Measurements from ENCODE around the gene JCAD. TPM values are rescaled to one million over a fixed set of nuclear protein-coding genes. Genes with fewer than 3 reads are reported as not detected.
A peak's percentile ranks its signal among the peaks of the same experiment; 100 is the strongest.

JCAD gene
- polyA plus RNA-seq, 4 donors = 0.22 to 5.0 (median 2.2) TPM

GRCh38 chr10:30070001-30070685, 10.8 kb upstream of the JCAD start:
- Histone ChIP-seq H3K36me3 (ENCODE audit: control insufficient read depth in 3 of 3, insufficient read depth in 2 of 3, low read depth in 1 of 3, low read length in 3 of 3) (no peaks in the 10 kb centered on the region), H3K4me1 (ENCODE audit: control insufficient read depth in 3 of 3, insufficient read depth in 2 of 3, low read depth in 1 of 3, low read length in 2 of 3) (no peaks in the 10 kb centered on the region), H3K9me3 (ENCODE audit: control insufficient read depth in 2 of 2, insufficient read depth in 1 of 2, low read depth in 1 of 2, low read length in 1 of 2) (no peaks in the 10 kb centered on the region), H3K27me3 (ENCODE audit: control insufficient read depth in 3 of 3, insufficient read depth in 3 of 3, low read length in 3 of 3) (no peaks in the 10 kb centered on the region), H3K27ac (ENCODE audit: low read depth in 1 of 3, low read length in 2 of 3) (no peak overlapping the region), H3K4me3 (ENCODE audit: low read depth in 1 of 3, low read length in 3 of 3) (no peak overlapping the region)
- FAIRE-seq = no peak
- 62 to 72% (median 69%) methylated on average over 11 of the region's 11 CpGs for WGBS, 3 donors
- DNase-seq = no peak

GRCh38 chr10:30068492-30069223, 9.3 kb upstream of the JCAD start:
- FAIRE-seq = no peak
- 89 to 94% (median 94%) methylated on average over 4 of the region's 4 CpGs for WGBS, 3 donors
- Histone ChIP-seq H3K9me3 (ENCODE audit: control insufficient read depth in 2 of 2, insufficient read depth in 1 of 2, low read depth in 1 of 2, low read length in 1 of 2) (no peaks in the 10 kb centered on the region), H3K4me3 (ENCODE audit: low read depth in 1 of 3, low read length in 3 of 3) (no peak overlapping the region), H3K36me3 (ENCODE audit: control insufficient read depth in 3 of 3, insufficient read depth in 2 of 3, low read depth in 1 of 3, low read length in 3 of 3) (no peaks in the 10 kb centered on the region), H3K27me3 (ENCODE audit: control insufficient read depth in 3 of 3, insufficient read depth in 3 of 3, low read length in 3 of 3) (no peaks in the 10 kb centered on the region), H3K4me1 (ENCODE audit: control insufficient read depth in 3 of 3, insufficient read depth in 2 of 3, low read depth in 1 of 3, low read length in 2 of 3) (no peaks in the 10 kb centered on the region), H3K27ac (ENCODE audit: low read depth in 1 of 3, low read length in 2 of 3) (no peak overlapping the region)
- DNase-seq = no peak

GRCh38 chr10:30063099-30063498, 3.7 kb upstream of the JCAD start:
- no peak overlapping the region for H3K4me3 ChIP-seq (ENCODE audit: low read depth in 1 of 3, low read length in 3 of 3)
- FAIRE-seq (no peak), DNase-seq (no peak)
- H3K27ac ChIP-seq (ENCODE audit: low read depth in 1 of 3, low read length in 2 of 3) = no peak overlapping the region
- H3K27me3 ChIP-seq (ENCODE audit: control insufficient read depth in 3 of 3, insufficient read depth in 3 of 3, low read length in 3 of 3) = peaks cover 0 to 23% (median 7%) of the 10 kb centered on the region in 3 donors
- no peaks in the 10 kb centered on the region for H3K36me3 ChIP-seq (ENCODE audit: control insufficient read depth in 3 of 3, insufficient read depth in 2 of 3, low read depth in 1 of 3, low read length in 3 of 3)
- H3K9me3 ChIP-seq (ENCODE audit: control insufficient read depth in 2 of 2, insufficient read depth in 1 of 2, low read depth in 1 of 2, low read length in 1 of 2) = no peaks in the 10 kb centered on the region
- peaks cover 0 to 2% (median 0%) of the 10 kb centered on the region in 3 donors for H3K4me1 ChIP-seq (ENCODE audit: control insufficient read depth in 3 of 3, insufficient read depth in 2 of 3, low read depth in 1 of 3, low read length in 2 of 3)
- 33 to 69% (median 55%) methylated on average over 3 of the region's 3 CpGs for WGBS, 3 donors

- Histone ChIP-seq H3K4me3 (ENCODE audit: low read depth in 1 of 3, low read length in 3 of 3) (no peak overlapping the region), H3K27ac (ENCODE audit: low read depth in 1 of 3, low read length in 2 of 3) (no peak overlapping the region), H3K36me3 (ENCODE audit: control insufficient read depth in 3 of 3, insufficient read depth in 2 of 3, low read depth in 1 of 3, low read length in 3 of 3) (no peaks in the 10 kb centered on the region), H3K9me3 (ENCODE audit: control insufficient read depth in 2 of 2, insufficient read depth in 1 of 2, low read depth in 1 of 2, low read length in 1 of 2) (no peaks in the 10 kb centered on the region), H3K4me1 (ENCODE audit: control insufficient read depth in 3 of 3, insufficient read depth in 2 of 3, low read depth in 1 of 3, low read length in 2 of 3) (peaks cover 0 to 2% (median 0%) of the 10 kb centered on the region in 3 donors), H3K27me3 (ENCODE audit: control insufficient read depth in 3 of 3, insufficient read depth in 3 of 3, low read length in 3 of 3) (peaks cover 0 to 26% (median 7%) of the 10 kb centered on the region in 3 donors)
- WGBS, 3 donors = 72 to 86% (median 80%) methylated on average over 8 of the region's 8 CpGs
- no peak for DNase-seq
- no peak for FAIRE-seq
Measured at GRCh38 chr10:30062582-30062981, 3.2 kb upstream of the JCAD start.

- no peaks in the 10 kb centered on the region for H3K9me3 ChIP-seq (ENCODE audit: control insufficient read depth in 2 of 2, insufficient read depth in 1 of 2, low read depth in 1 of 2, low read length in 1 of 2)
- H3K27me3 ChIP-seq (ENCODE audit: control insufficient read depth in 3 of 3, insufficient read depth in 3 of 3, low read length in 3 of 3) = peaks cover 0 to 26% (median 7%) of the 10 kb centered on the region in 3 donors
- FAIRE-seq (no peak), DNase-seq (no peak)
- peaks cover 0 to 2% (median 0%) of the 10 kb centered on the region in 3 donors for H3K4me1 ChIP-seq (ENCODE audit: control insufficient read depth in 3 of 3, insufficient read depth in 2 of 3, low read depth in 1 of 3, low read length in 2 of 3)
- H3K4me3 ChIP-seq (ENCODE audit: low read depth in 1 of 3, low read length in 3 of 3) = no peak overlapping the region
- no peaks in the 10 kb centered on the region for H3K36me3 ChIP-seq (ENCODE audit: control insufficient read depth in 3 of 3, insufficient read depth in 2 of 3, low read depth in 1 of 3, low read length in 3 of 3)
- H3K27ac ChIP-seq (ENCODE audit: low read depth in 1 of 3, low read length in 2 of 3) = no peak overlapping the region
- 72 to 90% (median 84%) methylated on average over 1 of the region's 1 CpG for WGBS, 3 donors
Measured at GRCh38 chr10:30062090-30062489, 2.7 kb upstream of the JCAD start.

GRCh38 chr10:30058570-30059132, 735 bp downstream of the JCAD start:
- H3K27ac ChIP-seq (ENCODE audit: low read depth in 1 of 3, low read length in 2 of 3) = peak overlapping the region in 2 of 3 donors; percentile 45 to 54
- H3K4me1 ChIP-seq (ENCODE audit: control insufficient read depth in 3 of 3, insufficient read depth in 2 of 3, low read depth in 1 of 3, low read length in 2 of 3) = peaks cover 0 to 2% (median 0%) of the 10 kb centered on the region in 3 donors
- 12 to 16% (median 14%) methylated on average over 35 to 48 of the region's 48 CpGs for WGBS, 3 donors
- no peaks in the 10 kb centered on the region for H3K9me3 ChIP-seq (ENCODE audit: control insufficient read depth in 2 of 2, insufficient read depth in 1 of 2, low read depth in 1 of 2, low read length in 1 of 2)
- no peaks in the 10 kb centered on the region for H3K36me3 ChIP-seq (ENCODE audit: control insufficient read depth in 3 of 3, insufficient read depth in 2 of 3, low read depth in 1 of 3, low read length in 3 of 3)
- peak overlapping the region; percentile 33 to 60 (median 37) for H3K4me3 ChIP-seq (ENCODE audit: low read depth in 1 of 3, low read length in 3 of 3)
- FAIRE-seq (no peak), DNase-seq (peak in 1 of 2 donors; percentile 22)
- H3K27me3 ChIP-seq (ENCODE audit: control insufficient read depth in 3 of 3, insufficient read depth in 3 of 3, low read length in 3 of 3) = peaks cover 0 to 26% (median 7%) of the 10 kb centered on the region in 3 donors

GRCh38 chr10:30057894-30058556, 1.4 kb downstream of the JCAD start:
- no peaks in the 10 kb centered on the region for H3K36me3 ChIP-seq (ENCODE audit: control insufficient read depth in 3 of 3, insufficient read depth in 2 of 3, low read depth in 1 of 3, low read length in 3 of 3)
- WGBS, 3 donors = 81 to 86% (median 85%) methylated on average over 13 of the region's 13 CpGs
- H3K4me3 ChIP-seq (ENCODE audit: low read depth in 1 of 3, low read length in 3 of 3) = peak overlapping the region in 1 of 3 donors; percentile 37
- H3K4me1 ChIP-seq (ENCODE audit: control insufficient read depth in 3 of 3, insufficient read depth in 2 of 3, low read depth in 1 of 3, low read length in 2 of 3) = peaks cover 0 to 2% (median 0%) of the 10 kb centered on the region in 3 donors
- DNase-seq (no peak), FAIRE-seq (no peak)
- H3K27me3 ChIP-seq (ENCODE audit: control insufficient read depth in 3 of 3, insufficient read depth in 3 of 3, low read length in 3 of 3) = peaks cover 0 to 26% (median 7%) of the 10 kb centered on the region in 3 donors
- no peaks in the 10 kb centered on the region for H3K9me3 ChIP-seq (ENCODE audit: control insufficient read depth in 2 of 2, insufficient read depth in 1 of 2, low read depth in 1 of 2, low read length in 1 of 2)
- H3K27ac ChIP-seq (ENCODE audit: low read depth in 1 of 3, low read length in 2 of 3) = peak overlapping the region in 2 of 3 donors; percentile 45 to 54

- Histone ChIP-seq H3K36me3 (ENCODE audit: control insufficient read depth in 3 of 3, insufficient read depth in 2 of 3, low read depth in 1 of 3, low read length in 3 of 3) (no peaks in the 10 kb centered on the region), H3K4me3 (ENCODE audit: low read depth in 1 of 3, low read length in 3 of 3) (no peak overlapping the region), H3K9me3 (ENCODE audit: control insufficient read depth in 2 of 2, insufficient read depth in 1 of 2, low read depth in 1 of 2, low read length in 1 of 2) (no peaks in the 10 kb centered on the region), H3K4me1 (ENCODE audit: control insufficient read depth in 3 of 3, insufficient read depth in 2 of 3, low read depth in 1 of 3, low read length in 2 of 3) (peaks cover 0 to 2% (median 0%) of the 10 kb centered on the region in 3 donors), H3K27ac (ENCODE audit: low read depth in 1 of 3, low read length in 2 of 3) (no peak overlapping the region), H3K27me3 (ENCODE audit: control insufficient read depth in 3 of 3, insufficient read depth in 3 of 3, low read length in 3 of 3) (peaks cover 0 to 26% (median 7%) of the 10 kb centered on the region in 3 donors)
- 77 to 84% (median 82%) methylated on average over 5 of the region's 5 CpGs for WGBS, 3 donors
- FAIRE-seq (no peak), DNase-seq (no peak)
Measured at GRCh38 chr10:30057421-30057841, 2.0 kb downstream of the JCAD start.

Data from small intestine (tissue), 7 donors.